Measurements from ENCODE around the gene MAP3K14.

GRCh38 chr17:45345554-45346215, 28.9 kb upstream of the MAP3K14 start:
- TF ChIP-seq SUZ12 (IDR thresholded peaks at IDR 0.05; ENCODE audit: extremely low read depth, insufficient read depth, insufficient read length): no peak
- TF ChIP-seq ZNF274 (IDR thresholded peaks at IDR 0.05; ENCODE audit: low read depth, low read length): no peak
